Mucosa of descending colon (tissue), 3 donors: Measurements from ENCODE around the gene MAEL. TPM values are rescaled to one million over a fixed set of nuclear protein-coding genes. Genes with fewer than 3 reads are reported as not detected.

Experiments used
- ATAC-seq: fragments of 200-7000 bp; cut with Tn5 transposase; one replicate; pipeline ENCODE4 v1.9.1; 2020; ENCODE audit warnings: mild to moderate bottlenecking, moderate library complexity
- DNase-seq, 3 donors: peaks; one replicate each; pipeline ENCODE4 v3.0.0-alpha.2; 2020
- H3K36me3 ChIP-seq: fragments of 200-600 bp; one replicate; pipeline ENCODE4 v1.8.0; 2021; ENCODE audit warnings: low read depth, mild to moderate bottlenecking
- H3K4me1 ChIP-seq: fragments of 200-600 bp; one replicate; pipeline ENCODE4 v1.8.0; 2021; ENCODE audit warnings: low read depth, mild to moderate bottlenecking
- H3K4me3 ChIP-seq: fragments of 200-600 bp; one replicate; pipeline ENCODE4 v1.8.0; 2021; ENCODE audit warnings: mild to moderate bottlenecking
- H3K9me3 ChIP-seq: fragments of 200-600 bp; one replicate; pipeline ENCODE4 v1.8.0; 2021; ENCODE audit warnings: mild to moderate bottlenecking
- intact Hi-C, 2 donors: fragments of 100-400 bp; cut with DNase I in 1 of 2; cut with micrococcal nuclease in 1 of 2; formaldehyde crosslinking; loops; one replicate each; pipeline versions ENCODE4 v1.11.0 to v1.11.1; 2022; cut with DNase I, micrococcal nuclease
- total RNA-seq, 3 donors: library from RNA; stranded (reverse); fragmentation: NEBNext Ultra II Directional in 2 of 3; extraction: Animal tissue kit (Norgen Biotek cat#: 25700) in 2 of 3; gene quantifications; one replicate each; pipeline versions ENCODE4 v1.2.1 to v1.2.4, GENCODE V29; 2021 to 2023
- TF ChIP-seq, protein P1 (sequence below): fragments of 200-600 bp; IDR thresholded peaks from one replicate; pipeline ENCODE4 v1.8.0; 2022; ENCODE audit warnings: antibody characterized with exemption, mild to moderate bottlenecking
- donor health status: DM: no; HTN: no; CAD: no; lungs with moderate emphysema.
- donor health status: DM: no; HTN: no; CAD: no.
- donor health status: DM: no; HTN: yes; CAD: no.

The MAEL gene
- total RNA-seq, 3 donors from 2014 or later: 0.92 TPM; not detected in 2

DNA sequence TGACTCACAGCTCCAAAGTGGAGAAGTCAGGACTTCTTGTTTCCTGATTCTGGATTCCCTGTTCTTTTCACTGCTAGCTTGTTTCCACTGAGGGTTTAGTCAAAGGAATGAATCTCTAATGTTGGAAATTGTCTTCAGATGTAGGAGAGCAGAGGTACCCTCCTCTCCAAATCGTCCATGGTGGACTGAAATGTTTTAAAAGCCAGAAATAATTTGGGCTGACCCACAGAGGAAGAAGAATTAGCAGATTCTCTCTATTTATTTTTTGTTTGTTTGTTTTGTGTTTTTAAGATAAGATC is 70.7 kb downstream of the MAEL start:
- intact Hi-C loops: loop anchor here (2.0 to 10.0 kb wide), 4 partner anchors 147 to 475 kb away; no protein-coding TSS in a partner anchor

DNA sequence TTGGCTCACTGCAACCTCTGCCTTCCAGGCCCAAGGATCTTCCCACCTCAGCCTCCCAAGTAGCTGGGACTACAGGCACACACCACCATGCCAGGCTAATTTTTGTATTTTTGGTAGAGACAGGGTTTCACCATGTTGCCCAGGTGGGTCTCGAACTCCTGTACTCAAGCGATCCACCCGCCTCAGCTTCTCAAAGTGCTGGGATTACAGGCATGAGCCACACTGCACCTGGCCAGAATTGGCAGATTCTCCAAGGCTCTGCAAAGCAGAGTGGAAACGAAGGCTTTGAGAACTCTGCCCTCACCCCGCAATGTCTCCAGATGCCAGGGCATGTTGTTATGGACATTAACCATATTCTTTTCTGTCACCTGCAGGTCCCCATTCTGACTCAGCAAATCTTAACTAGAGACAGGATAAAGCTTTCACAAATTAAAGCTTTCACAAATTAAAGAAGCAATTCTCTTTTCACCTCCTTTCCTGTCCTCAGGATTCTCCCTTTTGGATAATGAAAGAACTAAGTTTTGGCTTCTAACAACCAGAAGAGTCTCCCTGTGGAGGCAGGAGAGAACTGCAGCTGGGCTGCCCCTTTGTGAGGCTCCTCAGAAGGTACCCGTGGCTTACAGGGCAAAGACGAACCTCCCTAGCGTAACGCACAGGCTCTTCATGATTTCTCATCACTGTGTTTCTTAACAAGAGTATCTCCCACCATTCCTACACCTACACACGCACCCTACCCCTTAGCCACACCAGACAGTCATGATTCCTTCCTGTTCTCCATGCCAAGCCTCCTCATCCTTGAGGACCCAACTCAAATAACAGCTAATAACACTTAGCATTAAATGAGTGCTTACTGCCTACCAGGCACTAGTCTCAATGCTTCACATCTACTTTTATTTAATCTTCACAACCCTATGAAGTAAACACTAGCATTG is 71.3 kb downstream of the MAEL start:
- intact Hi-C loops: loop anchor here in 1 of 2 donors (10.0 kb wide), 2 partner anchors 154 to 474 kb away; no protein-coding TSS in a partner anchor
- no peak overlapping the region for H3K4me3 ChIP-seq
- no peak for ATAC-seq
- peaks cover 5% of the 10 kb centered on the region for H3K4me1 ChIP-seq
- no peaks in the 10 kb centered on the region for H3K36me3 ChIP-seq
- no peak for DNase-seq
- H3K9me3 ChIP-seq: no peaks in the 10 kb centered on the region
- TF ChIP-seq, protein P1, sequence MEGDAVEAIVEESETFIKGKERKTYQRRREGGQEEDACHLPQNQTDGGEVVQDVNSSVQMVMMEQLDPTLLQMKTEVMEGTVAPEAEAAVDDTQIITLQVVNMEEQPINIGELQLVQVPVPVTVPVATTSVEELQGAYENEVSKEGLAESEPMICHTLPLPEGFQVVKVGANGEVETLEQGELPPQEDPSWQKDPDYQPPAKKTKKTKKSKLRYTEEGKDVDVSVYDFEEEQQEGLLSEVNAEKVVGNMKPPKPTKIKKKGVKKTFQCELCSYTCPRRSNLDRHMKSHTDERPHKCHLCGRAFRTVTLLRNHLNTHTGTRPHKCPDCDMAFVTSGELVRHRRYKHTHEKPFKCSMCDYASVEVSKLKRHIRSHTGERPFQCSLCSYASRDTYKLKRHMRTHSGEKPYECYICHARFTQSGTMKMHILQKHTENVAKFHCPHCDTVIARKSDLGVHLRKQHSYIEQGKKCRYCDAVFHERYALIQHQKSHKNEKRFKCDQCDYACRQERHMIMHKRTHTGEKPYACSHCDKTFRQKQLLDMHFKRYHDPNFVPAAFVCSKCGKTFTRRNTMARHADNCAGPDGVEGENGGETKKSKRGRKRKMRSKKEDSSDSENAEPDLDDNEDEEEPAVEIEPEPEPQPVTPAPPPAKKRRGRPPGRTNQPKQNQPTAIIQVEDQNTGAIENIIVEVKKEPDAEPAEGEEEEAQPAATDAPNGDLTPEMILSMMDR: no peak

More for the DNA sequence above, 70.7 kb downstream of the MAEL start:
- Histone ChIP-seq H3K9me3 (no peaks in the 10 kb centered on the region), H3K4me3 (no peak overlapping the region), H3K4me1 (no peaks in the 10 kb centered on the region), H3K36me3 (no peaks in the 10 kb centered on the region)
- DNase-seq (no peak), ATAC-seq (no peak)
- TF ChIP-seq, protein P1: no peak

DNA sequence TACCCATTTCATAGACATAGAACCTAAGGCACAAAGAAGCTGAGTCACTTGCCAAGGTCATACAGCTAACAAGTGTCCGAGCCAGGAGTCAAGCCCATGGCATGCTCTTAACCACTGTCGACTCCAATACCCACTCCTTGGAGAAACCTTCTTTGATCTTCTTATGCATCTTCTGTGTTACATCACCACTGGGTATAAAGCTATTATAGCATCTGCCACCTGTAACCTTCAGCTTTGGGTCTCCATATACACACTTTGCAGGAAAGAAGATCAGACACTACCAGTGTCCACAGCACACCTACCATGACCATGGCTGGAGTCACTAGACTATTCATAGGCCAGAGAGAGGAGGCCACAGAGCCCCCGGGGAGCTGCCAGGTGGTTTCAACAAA is 72.0 kb downstream of the MAEL start:
- TF ChIP-seq, protein P1: no peak
- Histone ChIP-seq H3K4me1 (peaks cover 9% of the 10 kb centered on the region), H3K4me3 (no peak overlapping the region), H3K9me3 (no peaks in the 10 kb centered on the region), H3K36me3 (no peaks in the 10 kb centered on the region)
- no peak for DNase-seq
- no peak for ATAC-seq
- intact Hi-C loops: loop anchor here in 1 of 2 donors (10.0 kb wide), 2 partner anchors 154 to 474 kb away; no protein-coding TSS in a partner anchor

- DNase-seq (no peak), ATAC-seq (no peak)
- Histone ChIP-seq H3K9me3 (no peaks in the 10 kb centered on the region), H3K4me3 (no peak overlapping the region), H3K36me3 (no peaks in the 10 kb centered on the region), H3K4me1 (peaks cover 17% of the 10 kb centered on the region)
- intact Hi-C loops: loop anchor here (5.0 to 10.0 kb wide), 4 partner anchors 150 to 470 kb away; no protein-coding TSS in a partner anchor
- TF ChIP-seq, protein P1: no peak
Measured at GRCh38 chr1:167064621-167065020, 75.5 kb downstream of the MAEL start.

- H3K4me3 ChIP-seq: no peak overlapping the region
- peak; percentile 95 for ATAC-seq
- TF ChIP-seq, protein P1: no peak
- intact Hi-C loops: loop anchor here (5.0 to 10.0 kb wide), 4 partner anchors 149 to 469 kb away; no protein-coding TSS in a partner anchor
- no peaks in the 10 kb centered on the region for H3K9me3 ChIP-seq
- peaks cover 17% of the 10 kb centered on the region for H3K4me1 ChIP-seq
- no peaks in the 10 kb centered on the region for H3K36me3 ChIP-seq
- DNase-seq: peak; percentile 81 to 86 (median 85)
Measured at GRCh38 chr1:167065471-167065870, 76.4 kb downstream of the MAEL start.
